IMR-90 (cell line): Measurements from ENCODE around the gene C11orf65. TPM values are rescaled to one million over a fixed set of nuclear protein-coding genes. Genes with fewer than 3 reads are reported as not detected.

Experiments used
- ATAC-seq: fragments of 200-7000 bp; cut with Tn5 transposase; 2 replicates; pipeline ENCODE4 v1.9.1; 2020; ENCODE audit warnings: low read depth, mild to moderate bottlenecking, moderate library complexity
- BruUV-seq: library from RNA; stranded (reverse); fragments of 400-500 nt; replicated peaks from 2 replicates; lab custom pipeline; 2021; lab: Mats Ljungman, UMichigan
- CTCF ChIA-PET: fragments of 300-600 bp; formaldehyde crosslinking; extraction: SDS; loops from one replicate; lab custom pipeline; 2021; ENCODE audit warnings: antibody characterized with exemption; lab: Yijun Ruan, JAX
- POLR2A ChIA-PET: fragments of 300-600 bp; sonication (Branson Sonifier 250); formaldehyde crosslinking; loops from one replicate; lab custom pipeline; 2022; ENCODE audit warnings: antibody characterized with exemption; ENCODE audit not compliant: unreplicated experiment; lab: Charles Lee
- DNase-seq: peaks from one replicate; pipeline ENCODE4 v3.0.0; 2013
- H2AFZ ChIP-seq: replicated peaks from 2 replicates; pipeline ENCODE3; 2013; ENCODE audit warnings: low read length, mild to moderate bottlenecking; ENCODE audit not compliant: poor library complexity
- H2AK5ac ChIP-seq: 2 replicates; pipeline ENCODE4 v1.6.1; 2013; ENCODE audit warnings: low read depth, low read length, inconsistent platforms
- H2AK9ac ChIP-seq: replicated peaks from 2 replicates; pipeline ENCODE3; 2013; ENCODE audit warnings: mild to moderate bottlenecking, low read depth, low read length, moderate library complexity; ENCODE audit not compliant: poor library complexity
- H2BK120ac ChIP-seq: 2 replicates; pipeline ENCODE4 v1.6.1; 2013; ENCODE audit warnings: low read depth, low read length, inconsistent platforms
- H2BK15ac ChIP-seq: 3 replicates; pipeline ENCODE4 v1.6.1; 2013; ENCODE audit warnings: low read depth, low read length, inconsistent platforms
- H2BK20ac ChIP-seq: 2 replicates; pipeline ENCODE4 v1.6.1; 2013; ENCODE audit warnings: low read depth, mild to moderate bottlenecking, inconsistent platforms, low read length, moderate library complexity
- H2BK5ac ChIP-seq: 2 replicates; pipeline ENCODE4 v1.6.1; 2013; ENCODE audit warnings: mild to moderate bottlenecking, low read depth, low read length, inconsistent platforms; ENCODE audit not compliant: poor library complexity, severe bottlenecking
- H3K14ac ChIP-seq: replicated peaks from 2 replicates; pipeline ENCODE4 v1.6.1; 2013; ENCODE audit warnings: low read depth, low read length, inconsistent platforms
- H3K18ac ChIP-seq: 2 replicates; pipeline ENCODE4 v1.6.1; 2013; ENCODE audit warnings: low read depth, low read length, control low read depth
- H3K23ac ChIP-seq: 2 replicates; pipeline ENCODE4 v1.6.1; 2013; ENCODE audit warnings: low read depth, low read length, inconsistent platforms
- H3K27ac ChIP-seq: 2 replicates; pipeline ENCODE4 v1.5.1; 2013; ENCODE audit warnings: mild to moderate bottlenecking, control low read depth, low read length; ENCODE audit not compliant: insufficient read depth
- H3K27me3 ChIP-seq: 2 replicates; pipeline ENCODE4 v1.6.1; 2013; ENCODE audit warnings: low read length; ENCODE audit not compliant: control insufficient read depth, insufficient read depth
- H3K36me3 ChIP-seq: 2 replicates; pipeline ENCODE4 v1.6.1; 2013; ENCODE audit warnings: low read length, mixed read lengths; ENCODE audit not compliant: control insufficient read depth, insufficient read depth
- H3K4ac ChIP-seq: 2 replicates; pipeline ENCODE4 v1.6.1; 2013; ENCODE audit warnings: low read depth, low read length, inconsistent platforms
- H3K4me1 ChIP-seq: 2 replicates; pipeline ENCODE4 v1.6.1; 2013; ENCODE audit warnings: low read length, mixed read lengths; ENCODE audit not compliant: control insufficient read depth, insufficient read depth
- H3K4me2 ChIP-seq: 2 replicates; pipeline ENCODE4 v1.6.1; 2013; ENCODE audit warnings: low read depth, mild to moderate bottlenecking, control low read depth, low read length, moderate library complexity
- H3K4me3 ChIP-seq: 2 replicates; pipeline ENCODE4 v1.5.1; 2013; ENCODE audit warnings: low read depth, mild to moderate bottlenecking, control low read depth, low read length, moderate library complexity; ENCODE audit not compliant: insufficient read depth
- H3K56ac ChIP-seq: 2 replicates; pipeline ENCODE4 v1.6.1; 2013; ENCODE audit warnings: low read length, inconsistent platforms; ENCODE audit not compliant: insufficient read depth; ENCODE audit errors: extremely low read depth
- H3K79me1 ChIP-seq, 2 experiments: 2 replicates each; pipeline ENCODE4 v1.6.1; 2013; ENCODE audit warnings: low read length in 2 of 2, inconsistent platforms in 1 of 2, low read depth in 1 of 2
- H3K9ac ChIP-seq: 2 replicates; pipeline ENCODE4 v1.6.1; 2013; ENCODE audit warnings: low read depth, low read length, control low read depth
- H3K9me1 ChIP-seq: 2 replicates; pipeline ENCODE4 v1.6.1; 2013; ENCODE audit warnings: low read length, inconsistent platforms; ENCODE audit not compliant: insufficient read depth
- H3K9me3 ChIP-seq: 2 replicates; pipeline ENCODE4 v1.6.1; 2013; ENCODE audit warnings: low read length; ENCODE audit not compliant: control insufficient read depth, insufficient read depth
- H4K20me1 ChIP-seq: 2 replicates; pipeline ENCODE4 v1.6.1; 2013; ENCODE audit warnings: low read length, inconsistent platforms; ENCODE audit not compliant: insufficient read depth
- H4K5ac ChIP-seq: 2 replicates; pipeline ENCODE4 v1.6.1; 2013; ENCODE audit warnings: mild to moderate bottlenecking, low read depth, low read length, control low read depth
- H4K8ac ChIP-seq, 2 experiments: 2 replicates each; pipeline ENCODE4 v1.6.1; 2013; ENCODE audit warnings: low read depth in 2 of 2, low read length in 2 of 2, control low read depth in 1 of 2, inconsistent platforms in 1 of 2
- H4K91ac ChIP-seq: 2 replicates; pipeline ENCODE4 v1.6.1; 2013; ENCODE audit warnings: low read depth, low read length, inconsistent platforms; ENCODE audit not compliant: insufficient read depth
- BHLHE40 ChIP-seq: fragments of 150-350 bp; IDR thresholded peaks from 2 replicates; pipeline ENCODE4 v1.6.1; 2016; ENCODE audit warnings: mild to moderate bottlenecking, low read depth, low read length
- CEBPB ChIP-seq: IDR thresholded peaks from 2 replicates; pipeline ENCODE4 v1.6.1; 2012; ENCODE audit warnings: low read depth, low read length, improper control_type of control experiment
- CHD1 ChIP-seq: IDR thresholded peaks from 2 replicates; pipeline ENCODE4 v1.6.1; 2012; ENCODE audit warnings: low read depth, low read length, improper control_type of control experiment
- FOS ChIP-seq: fragments of 150-350 bp; IDR thresholded peaks from 2 replicates; pipeline ENCODE4 v1.6.1; 2016; ENCODE audit warnings: low read depth, low read length
- MAFK ChIP-seq: IDR thresholded peaks from 2 replicates; pipeline ENCODE4 v1.6.1; 2012; ENCODE audit warnings: low read depth, low read length, improper control_type of control experiment
- MAZ ChIP-seq: IDR thresholded peaks from 2 replicates; pipeline ENCODE4 v1.6.1; 2012; ENCODE audit warnings: low read depth, mild to moderate bottlenecking, low read length, improper control_type of control experiment, moderate library complexity, borderline replicate concordance
- MXI1 ChIP-seq: IDR thresholded peaks from 2 replicates; pipeline ENCODE4 v1.6.1; 2012; ENCODE audit warnings: low read depth, mild to moderate bottlenecking, low read length, moderate library complexity, borderline replicate concordance
- NFE2L2 ChIP-seq: fragments of 150-350 bp; IDR thresholded peaks from 2 replicates; pipeline ENCODE4 v1.6.1; 2016; ENCODE audit warnings: low read depth, mild to moderate bottlenecking, low read length
- POLR2A ChIP-seq: IDR thresholded peaks from 2 replicates; pipeline ENCODE4 v1.6.1; 2012; ENCODE audit warnings: mild to moderate bottlenecking, low read depth, low read length
- RAD21 ChIP-seq: IDR thresholded peaks from 2 replicates; pipeline ENCODE4 v1.6.1; 2012; ENCODE audit warnings: low read length, improper control_type of control experiment
- RCOR1 ChIP-seq: IDR thresholded peaks from 2 replicates; pipeline ENCODE4 v1.6.1; 2012; ENCODE audit warnings: mild to moderate bottlenecking, low read length, improper control_type of control experiment; ENCODE audit not compliant: insufficient replicate concordance
- RFX5 ChIP-seq: IDR thresholded peaks from 2 replicates; pipeline ENCODE4 v1.8.0; 2012; ENCODE audit warnings: low read depth, mild to moderate bottlenecking, low read length, moderate library complexity
- SMC3 ChIP-seq: fragments of 150-350 bp; IDR thresholded peaks from 2 replicates; pipeline ENCODE4 v1.6.1; 2016; ENCODE audit warnings: low read depth, mild to moderate bottlenecking, antibody characterized with exemption, low read length, moderate library complexity
- WGBS, 2 experiments: methylation state at CpG; one replicate each; pipeline versions ENCODE4 v1.1.5 to v1.1.7; 2013; ENCODE audit warnings: missing lambda C conversion rate in 2 of 2; ENCODE audit not compliant: insufficient read length in 1 of 2; ENCODE audit errors: extremely low coverage in 2 of 2; 5-methylcytosine and 5-hydroxymethylcytosine counted together
- dilution Hi-C: fragments of 300-500 bp; cut with HindIII; formaldehyde crosslinking; loops from one replicate; pipeline ENCODE4 v1.14.3; 2018; ENCODE audit warnings: low sequenced_read_pairs; ENCODE audit not compliant: unreplicated experiment
- in situ Hi-C: fragments of 300-500 bp; cut with MboI; formaldehyde crosslinking; loops from 3 replicates; pipeline ENCODE4 v1.14.3; 2019; ENCODE audit warnings: low sequenced_read_pairs, inconsistent platforms, mixed read lengths
- intact Hi-C: fragments of 100-400 bp; cut with micrococcal nuclease; formaldehyde crosslinking; loops from 2 replicates; pipeline ENCODE4 v1.10.0; 2022
- polyA plus RNA-seq, 3 experiments: library from polyadenylated mRNA; depleted of rRNA; stranded (reverse); fragments of >200 nt; gene quantifications; 2 replicates each; pipeline ENCODE4 v1.2.3, GENCODE V29; 2012; ENCODE audit warnings: low replicate concordance in 1 of 3
- total RNA-seq: library from RNA; depleted of rRNA; stranded (reverse); fragments of >200 nt; gene quantifications from 2 replicates; pipeline ENCODE4 v1.2.3, GENCODE V29; 2012
- TF ChIP-seq, protein P1 (sequence below): fragments of 150-350 bp; IDR thresholded peaks from 2 replicates; pipeline ENCODE4 v1.6.1; 2016; ENCODE audit warnings: low read depth, mild to moderate bottlenecking, low read length, moderate library complexity, borderline replicate concordance
- TF ChIP-seq, protein P2 (sequence below): fragments of 150-350 bp; IDR thresholded peaks from 2 replicates; pipeline ENCODE4 v1.6.1; 2017; ENCODE audit warnings: mild to moderate bottlenecking, antibody characterized with exemption, low read length, low read depth
- TF ChIP-seq, protein P3 (sequence below): conservative IDR thresholded peaks from 2 replicates; pipeline ENCODE4 v1.5.1; 2012; ENCODE audit warnings: mild to moderate bottlenecking, low read depth, low read length, improper control_type of control experiment

C11orf65 gene
- total and polyA plus RNA-seq, 2 of the 4 experiments (the other 2 are of a cell fraction), result 0.12 to 0.18 TPM

DNA sequence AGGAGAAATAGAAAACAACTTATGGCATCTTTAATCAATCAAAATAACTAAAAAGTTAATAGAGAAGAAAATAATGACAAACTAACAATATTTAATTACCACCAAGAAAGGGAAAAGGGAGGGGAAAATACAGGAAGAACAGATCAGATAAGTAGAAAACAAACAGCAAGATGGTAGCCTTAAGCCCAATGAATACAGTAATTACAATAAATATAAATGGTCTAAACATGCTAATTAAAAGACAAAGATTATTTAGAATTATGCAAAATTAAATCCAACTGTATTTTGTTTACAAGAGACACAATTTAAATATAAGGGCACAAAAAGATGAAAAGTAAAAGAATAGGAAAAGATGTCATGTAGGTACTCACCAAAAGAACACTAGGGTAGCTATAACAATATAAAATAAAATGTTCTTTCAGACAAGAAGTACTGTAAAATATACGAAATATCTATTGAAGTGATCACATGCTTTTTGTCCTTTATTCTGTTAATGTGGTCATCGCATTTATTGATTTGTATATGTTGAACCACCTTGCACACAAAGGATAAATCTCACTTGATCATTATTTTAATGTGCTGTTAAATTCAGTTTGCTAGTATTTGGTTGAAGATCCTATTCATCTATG is 14.0 kb downstream of the C11orf65 start:
- no peak overlapping the region for H2BK15ac ChIP-seq
- H2BK120ac ChIP-seq, result no peak overlapping the region
- no peaks in the 10 kb centered on the region for H3K9me3 ChIP-seq
- no peak overlapping the region for H2BK5ac ChIP-seq
- H4K91ac ChIP-seq, result no peak overlapping the region
- no peak overlapping the region for H3K27ac ChIP-seq
- dilution Hi-C loops (no loop called here), in situ Hi-C loops (no loop called here), intact Hi-C loops (no loop called here)
- H4K8ac ChIP-seq, result no peak overlapping the region
- H2BK20ac ChIP-seq, result no peak overlapping the region
- no peak overlapping the region for H3K56ac ChIP-seq
- no peak for TF ChIP-seq CHD1
- no peak for TF ChIP-seq MAFK
- TF ChIP-seq FOS, result no peak
- TF ChIP-seq, protein P1, sequence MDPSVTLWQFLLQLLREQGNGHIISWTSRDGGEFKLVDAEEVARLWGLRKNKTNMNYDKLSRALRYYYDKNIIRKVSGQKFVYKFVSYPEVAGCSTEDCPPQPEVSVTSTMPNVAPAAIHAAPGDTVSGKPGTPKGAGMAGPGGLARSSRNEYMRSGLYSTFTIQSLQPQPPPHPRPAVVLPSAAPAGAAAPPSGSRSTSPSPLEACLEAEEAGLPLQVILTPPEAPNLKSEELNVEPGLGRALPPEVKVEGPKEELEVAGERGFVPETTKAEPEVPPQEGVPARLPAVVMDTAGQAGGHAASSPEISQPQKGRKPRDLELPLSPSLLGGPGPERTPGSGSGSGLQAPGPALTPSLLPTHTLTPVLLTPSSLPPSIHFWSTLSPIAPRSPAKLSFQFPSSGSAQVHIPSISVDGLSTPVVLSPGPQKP, result no peak
- TF ChIP-seq MXI1, result no peak
- TF ChIP-seq NFE2L2, result no peak
- no peak for TF ChIP-seq MAZ
- no peak for TF ChIP-seq POLR2A
- no peak for TF ChIP-seq RCOR1
- no peak for TF ChIP-seq RAD21
- no peak for TF ChIP-seq RFX5
- TF ChIP-seq, protein P2, sequence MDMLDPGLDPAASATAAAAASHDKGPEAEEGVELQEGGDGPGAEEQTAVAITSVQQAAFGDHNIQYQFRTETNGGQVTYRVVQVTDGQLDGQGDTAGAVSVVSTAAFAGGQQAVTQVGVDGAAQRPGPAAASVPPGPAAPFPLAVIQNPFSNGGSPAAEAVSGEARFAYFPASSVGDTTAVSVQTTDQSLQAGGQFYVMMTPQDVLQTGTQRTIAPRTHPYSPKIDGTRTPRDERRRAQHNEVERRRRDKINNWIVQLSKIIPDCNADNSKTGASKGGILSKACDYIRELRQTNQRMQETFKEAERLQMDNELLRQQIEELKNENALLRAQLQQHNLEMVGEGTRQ, result no peak
- no peak for TF ChIP-seq CEBPB
- TF ChIP-seq BHLHE40, result no peak
- TF ChIP-seq, protein P3, sequence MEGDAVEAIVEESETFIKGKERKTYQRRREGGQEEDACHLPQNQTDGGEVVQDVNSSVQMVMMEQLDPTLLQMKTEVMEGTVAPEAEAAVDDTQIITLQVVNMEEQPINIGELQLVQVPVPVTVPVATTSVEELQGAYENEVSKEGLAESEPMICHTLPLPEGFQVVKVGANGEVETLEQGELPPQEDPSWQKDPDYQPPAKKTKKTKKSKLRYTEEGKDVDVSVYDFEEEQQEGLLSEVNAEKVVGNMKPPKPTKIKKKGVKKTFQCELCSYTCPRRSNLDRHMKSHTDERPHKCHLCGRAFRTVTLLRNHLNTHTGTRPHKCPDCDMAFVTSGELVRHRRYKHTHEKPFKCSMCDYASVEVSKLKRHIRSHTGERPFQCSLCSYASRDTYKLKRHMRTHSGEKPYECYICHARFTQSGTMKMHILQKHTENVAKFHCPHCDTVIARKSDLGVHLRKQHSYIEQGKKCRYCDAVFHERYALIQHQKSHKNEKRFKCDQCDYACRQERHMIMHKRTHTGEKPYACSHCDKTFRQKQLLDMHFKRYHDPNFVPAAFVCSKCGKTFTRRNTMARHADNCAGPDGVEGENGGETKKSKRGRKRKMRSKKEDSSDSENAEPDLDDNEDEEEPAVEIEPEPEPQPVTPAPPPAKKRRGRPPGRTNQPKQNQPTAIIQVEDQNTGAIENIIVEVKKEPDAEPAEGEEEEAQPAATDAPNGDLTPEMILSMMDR, result no peak
- TF ChIP-seq SMC3, result no peak
- no CpG with 5 or more reads among the region's 2 CpGs for WGBS, 2 experiments
- H3K14ac ChIP-seq, result no peak overlapping the region
- H3K27me3 ChIP-seq, result no peaks in the 10 kb centered on the region
- H3K18ac ChIP-seq, result no peak overlapping the region
- no peaks in the 10 kb centered on the region for H4K20me1 ChIP-seq
- no peak overlapping the region for H4K5ac ChIP-seq
- no peak overlapping the region for H3K4ac ChIP-seq
- H3K4me3 ChIP-seq, result no peak overlapping the region
- ChIA-PET CTCF (no interaction called here), POLR2A (no interaction called here)
- H3K9ac ChIP-seq, result no peak overlapping the region
- H3K23ac ChIP-seq, result no peak overlapping the region
- DNase-seq (no peak), ATAC-seq (no peak)
- no TSS peak for BruUV-seq
- H2AK9ac ChIP-seq, result no peak overlapping the region
- no peaks in the 10 kb centered on the region for H3K79me1 ChIP-seq
- H3K4me1 ChIP-seq, result no peaks in the 10 kb centered on the region
- H3K4me2 ChIP-seq, result no peak overlapping the region
- no peaks in the 10 kb centered on the region for H3K9me1 ChIP-seq
- no peaks in the 10 kb centered on the region for H3K36me3 ChIP-seq
- no peak overlapping the region for H2AFZ ChIP-seq
- no peak overlapping the region for H2AK5ac ChIP-seq
